Bronchial epithelial cell (primary cell): ENCODE data around the gene RNF130. TPM values are rescaled to one million over a fixed set of nuclear protein-coding genes. Genes with fewer than 3 reads are reported as not detected.

Experiments used
- DNase-seq: peaks from one replicate; pipeline ENCODE4 v3.0.0-alpha.2; 2010; ENCODE audit warnings: low read depth
- FAIRE-seq: peaks from 2 replicates; lab custom pipeline; 2011; peaks lifted over from hg19 to GRCh38; lab: Jason Lieb, UNC
- H3K27me3 ChIP-seq: 2 replicates; pipeline ENCODE4 v1.5.1; 2011; ENCODE audit warnings: low read length; ENCODE audit not compliant: control insufficient read depth, insufficient read depth
- H3K36me3 ChIP-seq: 2 replicates; pipeline ENCODE4 v1.5.1; 2011; ENCODE audit warnings: low read length; ENCODE audit not compliant: control insufficient read depth, insufficient read depth
- H3K4me3 ChIP-seq: 2 replicates; pipeline ENCODE4 v1.5.1; 2011; ENCODE audit warnings: mild to moderate bottlenecking, low read depth, low read length, control low read depth
- CTCF ChIP-seq: IDR thresholded peaks from 2 replicates; pipeline ENCODE4 v1.5.1; 2011; ENCODE audit warnings: mild to moderate bottlenecking, moderate library complexity, low read length, control low read depth, inconsistent platforms; ENCODE audit not compliant: insufficient read depth, severe bottlenecking
- total RNA-seq: library from RNA; depleted of rRNA; stranded (reverse); fragments of >200 nt; gene quantifications from 2 replicates; pipeline ENCODE4 v1.2.1, GENCODE V29; 2014

RNF130 gene
- total RNA-seq, 1 donor from 2014 or later: 16.8 TPM

- no peak for FAIRE-seq
- Histone ChIP-seq H3K36me3 (no peaks in the 10 kb centered on the region), H3K4me3 (no peak overlapping the region), H3K27me3 (no peaks in the 10 kb centered on the region)
- no peak for DNase-seq
- TF ChIP-seq CTCF: peak; percentile 64
Measured at GRCh38 chr5:180117000-180117725, 45.6 kb upstream of the RNF130 start.

- no peak for FAIRE-seq
- no peak for DNase-seq
Measured at GRCh38 chr5:180116077-180116999, 44.8 kb upstream of the RNF130 start.

GRCh38 chr5:180115326-180116076, 43.9 kb upstream of the RNF130 start:
- no peak for DNase-seq
- FAIRE-seq: no peak
- no peaks in the 10 kb centered on the region for H3K27me3 ChIP-seq

More at GRCh38 chr5:180116077-180116999, 44.8 kb upstream of the RNF130 start:
- Histone ChIP-seq H3K4me3 (no peak overlapping the region), H3K36me3 (no peaks in the 10 kb centered on the region), H3K27me3 (no peaks in the 10 kb centered on the region)
- no peak for TF ChIP-seq CTCF

GRCh38 chr5:180114304-180115003, 42.9 kb upstream of the RNF130 start:
- H3K4me3 ChIP-seq: no peak overlapping the region
- TF ChIP-seq CTCF: no peak
- no peaks in the 10 kb centered on the region for H3K27me3 ChIP-seq
- DNase-seq (no peak), FAIRE-seq (no peak)
- H3K36me3 ChIP-seq: no peaks in the 10 kb centered on the region

More at GRCh38 chr5:180115326-180116076, 43.9 kb upstream of the RNF130 start:
- no peak for TF ChIP-seq CTCF
- Histone ChIP-seq H3K4me3 (no peak overlapping the region), H3K36me3 (no peaks in the 10 kb centered on the region)

- Histone ChIP-seq H3K36me3 (no peaks in the 10 kb centered on the region), H3K4me3 (no peak overlapping the region), H3K27me3 (no peaks in the 10 kb centered on the region)
- DNase-seq (no peak), FAIRE-seq (no peak)
- no peak for TF ChIP-seq CTCF
Measured at GRCh38 chr5:180113660-180114303, 42.2 kb upstream of the RNF130 start.
